ENCODE measurements around the gene ATP23. TPM values are rescaled to one million over a fixed set of nuclear protein-coding genes. Genes with fewer than 3 reads are reported as not detected.

ATP23 gene
- total RNA-seq, 1 donor from 2014 or later: 7.3 TPM

- Mint-ChIP-seq H3K4me3 (no peak overlapping the region), H3K4me1 (ENCODE audit: low read depth) (peaks cover 4% of the 10 kb centered on the region), H3K27me3 (ENCODE audit: insufficient read depth) (no peaks in the 10 kb centered on the region), H3K27ac (no peak overlapping the region), H3K9me3 (peaks cover 3% of the 10 kb centered on the region), H3K36me3 (ENCODE audit: low read depth) (peaks cover 11% of the 10 kb centered on the region)
- no peak for DNase-seq (ENCODE audit: low spot score)
- intact Hi-C loops (cut with micrococcal nuclease): no loop called here
These were observed 12.1 kb upstream of the ATP23 start for GRCh38 chr12:57929092-57929830.

GRCh38 chr12:57934819-57935218, 6.5 kb upstream of the ATP23 start:
- peak overlapping the region; percentile 99 for H3K27ac Mint-ChIP-seq
- DNase-seq (ENCODE audit: low spot score): no peak
- H3K27me3 Mint-ChIP-seq (ENCODE audit: insufficient read depth): no peaks in the 10 kb centered on the region
- peak overlapping the region; percentile 94 for H3K4me3 Mint-ChIP-seq
- H3K4me1 Mint-ChIP-seq (ENCODE audit: low read depth): peaks cover 28% of the 10 kb centered on the region
- intact Hi-C loops (cut with micrococcal nuclease): no loop called here
- peaks cover 3% of the 10 kb centered on the region for H3K9me3 Mint-ChIP-seq
- peaks cover 12% of the 10 kb centered on the region for H3K36me3 Mint-ChIP-seq (ENCODE audit: low read depth)

GRCh38 chr12:57935331-57935730, 6.0 kb upstream of the ATP23 start:
- Mint-ChIP-seq H3K36me3 (ENCODE audit: low read depth) (peaks cover 12% of the 10 kb centered on the region), H3K9me3 (peaks cover 3% of the 10 kb centered on the region), H3K27me3 (ENCODE audit: insufficient read depth) (no peaks in the 10 kb centered on the region), H3K4me3 (peak overlapping the region; percentile 94), H3K27ac (peak overlapping the region; percentile 99), H3K4me1 (ENCODE audit: low read depth) (peaks cover 30% of the 10 kb centered on the region)
- intact Hi-C loops (cut with micrococcal nuclease): no loop called here
- DNase-seq (ENCODE audit: low spot score): no peak

- peaks cover 3% of the 10 kb centered on the region for H3K9me3 Mint-ChIP-seq
- intact Hi-C loops (cut with micrococcal nuclease): loop anchor here (1.0 kb wide), 3 partner anchors 37 to 243 kb away; partner anchors contain the start of gene CTDSP2
- H3K27me3 Mint-ChIP-seq (ENCODE audit: insufficient read depth): no peaks in the 10 kb centered on the region
- H3K4me1 Mint-ChIP-seq (ENCODE audit: low read depth): peaks cover 36% of the 10 kb centered on the region
- peaks cover 12% of the 10 kb centered on the region for H3K36me3 Mint-ChIP-seq (ENCODE audit: low read depth)
- peak overlapping the region; percentile 94 for H3K4me3 Mint-ChIP-seq
- H3K27ac Mint-ChIP-seq: peak overlapping the region; percentile 99
- peak; percentile 92 for DNase-seq (ENCODE audit: low spot score)
These were observed 5.4 kb upstream of the ATP23 start for GRCh38 chr12:57935839-57936512.

GRCh38 chr12:57936513-57936883, 4.9 kb upstream of the ATP23 start:
- Mint-ChIP-seq H3K36me3 (ENCODE audit: low read depth) (peaks cover 10% of the 10 kb centered on the region), H3K4me3 (peak overlapping the region; percentile 81), H3K4me1 (ENCODE audit: low read depth) (peaks cover 39% of the 10 kb centered on the region), H3K27me3 (ENCODE audit: insufficient read depth) (no peaks in the 10 kb centered on the region), H3K9me3 (peaks cover 3% of the 10 kb centered on the region), H3K27ac (peak overlapping the region; percentile 80)
- no peak for DNase-seq (ENCODE audit: low spot score)
- intact Hi-C loops (cut with micrococcal nuclease): loop anchor here (1.0 kb wide), 3 partner anchors 37 to 243 kb away; partner anchors contain the start of gene CTDSP2

- H3K4me1 Mint-ChIP-seq (ENCODE audit: low read depth): peaks cover 58% of the 10 kb centered on the region
- intact Hi-C loops (cut with micrococcal nuclease): no loop called here
These were observed 2.1 kb upstream of the ATP23 start for GRCh38 chr12:57939291-57939690.

GRCh38 chr12:57940052-57940914, 1.1 kb upstream of the ATP23 start:
- Mint-ChIP-seq H3K27ac (peak overlapping the region; percentile 95), H3K36me3 (ENCODE audit: low read depth) (peaks cover 1% of the 10 kb centered on the region), H3K4me1 (ENCODE audit: low read depth) (peaks cover 56% of the 10 kb centered on the region), H3K4me3 (peak overlapping the region; percentile 89), H3K27me3 (ENCODE audit: insufficient read depth) (no peaks in the 10 kb centered on the region), H3K9me3 (no peaks in the 10 kb centered on the region)
- intact Hi-C loops (cut with micrococcal nuclease): loop anchor here (2.0 to 10.0 kb wide), 3 partner anchors 417 to 1655 kb away; partner anchors contain the start of genes MBD6, NAB2 and SLC16A7
- DNase-seq (ENCODE audit: low spot score): no peak

More at GRCh38 chr12:57939291-57939690, 2.1 kb upstream of the ATP23 start:
- peaks cover 1% of the 10 kb centered on the region for H3K36me3 Mint-ChIP-seq (ENCODE audit: low read depth)
- no peak overlapping the region for H3K27ac Mint-ChIP-seq
- DNase-seq (ENCODE audit: low spot score): no peak
- H3K9me3 Mint-ChIP-seq: no peaks in the 10 kb centered on the region
- H3K27me3 Mint-ChIP-seq (ENCODE audit: insufficient read depth): no peaks in the 10 kb centered on the region
- no peak overlapping the region for H3K4me3 Mint-ChIP-seq

- intact Hi-C loops (cut with micrococcal nuclease): loop anchor here (1.0 to 10.0 kb wide), 7 partner anchors 42 to 1654 kb away; partner anchors contain the start of genes EEF1AKMT3, MBD6, METTL1 and NAB2
- H3K27me3 Mint-ChIP-seq (ENCODE audit: insufficient read depth): no peaks in the 10 kb centered on the region
- peaks cover 51% of the 10 kb centered on the region for H3K4me1 Mint-ChIP-seq (ENCODE audit: low read depth)
- peaks cover 1% of the 10 kb centered on the region for H3K36me3 Mint-ChIP-seq (ENCODE audit: low read depth)
- H3K9me3 Mint-ChIP-seq: no peaks in the 10 kb centered on the region
- DNase-seq (ENCODE audit: low spot score): no peak
- H3K27ac Mint-ChIP-seq: peak overlapping the region; percentile 95
- H3K4me3 Mint-ChIP-seq: peak overlapping the region; percentile 89
These were observed 527 bp upstream of the ATP23 start for GRCh38 chr12:57940915-57941164.

GRCh38 chr12:57943438-57944080, 2.2 kb downstream of the ATP23 start:
- intact Hi-C loops (cut with micrococcal nuclease): loop anchor here (10.0 kb wide), 2 partner anchors 859 to 1651 kb away; partner anchors contain the start of genes NAB2 and SLC16A7
- no peaks in the 10 kb centered on the region for H3K9me3 Mint-ChIP-seq
- H3K4me1 Mint-ChIP-seq (ENCODE audit: low read depth): peaks cover 42% of the 10 kb centered on the region
- no peaks in the 10 kb centered on the region for H3K27me3 Mint-ChIP-seq (ENCODE audit: insufficient read depth)
- DNase-seq (ENCODE audit: low spot score): no peak
- peaks cover 4% of the 10 kb centered on the region for H3K36me3 Mint-ChIP-seq (ENCODE audit: low read depth)
- H3K4me3 Mint-ChIP-seq: no peak overlapping the region
- no peak overlapping the region for H3K27ac Mint-ChIP-seq

- Mint-ChIP-seq H3K9me3 (no peaks in the 10 kb centered on the region), H3K4me1 (ENCODE audit: low read depth) (peaks cover 42% of the 10 kb centered on the region), H3K27me3 (ENCODE audit: insufficient read depth) (no peaks in the 10 kb centered on the region), H3K4me3 (no peak overlapping the region), H3K27ac (no peak overlapping the region), H3K36me3 (ENCODE audit: low read depth) (peaks cover 5% of the 10 kb centered on the region)
- intact Hi-C loops (cut with micrococcal nuclease): loop anchor here (10.0 kb wide), 2 partner anchors 860 to 1650 kb away; partner anchors contain the start of genes NAB2 and SLC16A7
- no peak for DNase-seq (ENCODE audit: low spot score)
These were observed 3.1 kb downstream of the ATP23 start for GRCh38 chr12:57944313-57945023.

- no peak overlapping the region for H3K27ac Mint-ChIP-seq
- H3K27me3 Mint-ChIP-seq (ENCODE audit: insufficient read depth): no peaks in the 10 kb centered on the region
- no peak for DNase-seq (ENCODE audit: low spot score)
- H3K9me3 Mint-ChIP-seq: no peaks in the 10 kb centered on the region
- intact Hi-C loops (cut with micrococcal nuclease): no loop called here
- H3K4me1 Mint-ChIP-seq (ENCODE audit: low read depth): no peaks in the 10 kb centered on the region
- H3K4me3 Mint-ChIP-seq: no peak overlapping the region
- H3K36me3 Mint-ChIP-seq (ENCODE audit: low read depth): peaks cover 45% of the 10 kb centered on the region
These were observed 11.4 kb downstream of the ATP23 start for GRCh38 chr12:57952766-57953165.

- no peak overlapping the region for H3K4me3 Mint-ChIP-seq
These were observed 13.4 kb downstream of the ATP23 start for GRCh38 chr12:57954768-57955167.

More at GRCh38 chr12:57954768-57955167, 13.4 kb downstream of the ATP23 start:
- intact Hi-C loops (cut with micrococcal nuclease): no loop called here
- Mint-ChIP-seq H3K36me3 (ENCODE audit: low read depth) (peaks cover 52% of the 10 kb centered on the region), H3K27ac (no peak overlapping the region), H3K27me3 (ENCODE audit: insufficient read depth) (no peaks in the 10 kb centered on the region), H3K4me1 (ENCODE audit: low read depth) (no peaks in the 10 kb centered on the region), H3K9me3 (peaks cover 10% of the 10 kb centered on the region)
- no peak for DNase-seq (ENCODE audit: low spot score)

Data from activated T-helper 1 cell treated with anti-CD3 and anti-CD28 coated beads, Interleukin-12 subunit alpha, Interleukin-12 subunit beta, Interleukin-2, Interleukin-4 antibody, amounts not matched to agents 30 ng/mL and 10 ng/mL and 1 ng/mL, durations not matched to agents 14 hours and 24 hours and 36 hours (primary cell).